Subcutaneous abdominal adipose tissue (tissue), 5 donors: ENCODE measurements around the gene SKAP1.

Experiments
- H3K27ac ChIP-seq: one replicate; pipeline ENCODE4 v1.7.0; 2013; ENCODE audit warnings: low read depth, mild to moderate bottlenecking, inconsistent platforms, low read length, moderate library complexity
- H3K27me3 ChIP-seq, 5 donors: one replicate each; pipeline ENCODE4 v1.7.0; 2013; ENCODE audit warnings: low read length in 5 of 5, inconsistent platforms in 1 of 5; ENCODE audit not compliant: control insufficient read depth in 5 of 5, insufficient read depth in 4 of 5
- H3K36me3 ChIP-seq, 5 donors: one replicate each; pipeline ENCODE4 v1.7.0; 2013; ENCODE audit warnings: low read length in 5 of 5; ENCODE audit not compliant: control insufficient read depth in 5 of 5, insufficient read depth in 5 of 5
- H3K4me1 ChIP-seq, 5 donors: one replicate each; pipeline ENCODE4 v1.7.0; 2013; ENCODE audit warnings: low read length in 5 of 5, mild to moderate bottlenecking in 3 of 5, moderate library complexity in 1 of 5; ENCODE audit not compliant: control insufficient read depth in 5 of 5, insufficient read depth in 5 of 5
- H3K4me3 ChIP-seq, 5 donors: one replicate each; pipeline ENCODE4 v1.7.0; 2013; ENCODE audit warnings: low read length in 5 of 5, low read depth in 1 of 5
- H3K9ac ChIP-seq, 5 donors: one replicate each; pipeline ENCODE4 v1.7.0; 2013; ENCODE audit warnings: low read length in 5 of 5, mild to moderate bottlenecking in 4 of 5, moderate library complexity in 3 of 5
- H3K9me3 ChIP-seq, 5 donors: one replicate each; pipeline ENCODE4 v1.7.0; 2013; ENCODE audit warnings: low read length in 5 of 5; ENCODE audit not compliant: control insufficient read depth in 5 of 5
- donor health status: healthy.
- donor health status: healthy.
- donor health status: healthy.
- donor health status: healthy.
- donor health status: healthy.

Gene SKAP1

DNA sequence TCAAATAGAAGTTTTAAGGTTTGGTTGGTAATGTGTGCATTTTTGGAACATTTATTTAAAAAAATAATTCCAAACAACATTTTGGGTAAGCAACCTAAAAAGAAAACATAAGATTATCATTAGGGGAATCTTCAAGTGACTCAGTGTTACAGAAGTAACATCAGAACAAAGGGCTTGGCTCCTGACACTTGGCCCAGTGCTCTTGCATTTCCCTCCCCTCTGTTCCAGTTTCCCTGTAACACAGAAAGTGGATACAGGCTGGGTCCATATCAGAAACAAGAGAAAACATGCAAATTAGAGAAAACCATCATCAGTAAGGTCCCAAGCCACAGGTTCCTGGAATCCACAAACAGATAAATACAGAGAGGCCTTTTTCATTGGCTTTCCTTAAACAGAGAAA is 40.1 kb downstream of the SKAP1 start:
- H3K9me3 ChIP-seq: no peaks in the 10 kb centered on the region
- no peaks in the 10 kb centered on the region for H3K27me3 ChIP-seq
- H3K36me3 ChIP-seq: no peaks in the 10 kb centered on the region
- H3K4me1 ChIP-seq: peaks cover 0 to 13% (median 7%) of the 10 kb centered on the region in 5 donors
- peak overlapping the region; percentile 13 for H3K27ac ChIP-seq
- peak overlapping the region in 1 of 5 donors; percentile 1 for H3K9ac ChIP-seq
- no peak overlapping the region for H3K4me3 ChIP-seq

DNA sequence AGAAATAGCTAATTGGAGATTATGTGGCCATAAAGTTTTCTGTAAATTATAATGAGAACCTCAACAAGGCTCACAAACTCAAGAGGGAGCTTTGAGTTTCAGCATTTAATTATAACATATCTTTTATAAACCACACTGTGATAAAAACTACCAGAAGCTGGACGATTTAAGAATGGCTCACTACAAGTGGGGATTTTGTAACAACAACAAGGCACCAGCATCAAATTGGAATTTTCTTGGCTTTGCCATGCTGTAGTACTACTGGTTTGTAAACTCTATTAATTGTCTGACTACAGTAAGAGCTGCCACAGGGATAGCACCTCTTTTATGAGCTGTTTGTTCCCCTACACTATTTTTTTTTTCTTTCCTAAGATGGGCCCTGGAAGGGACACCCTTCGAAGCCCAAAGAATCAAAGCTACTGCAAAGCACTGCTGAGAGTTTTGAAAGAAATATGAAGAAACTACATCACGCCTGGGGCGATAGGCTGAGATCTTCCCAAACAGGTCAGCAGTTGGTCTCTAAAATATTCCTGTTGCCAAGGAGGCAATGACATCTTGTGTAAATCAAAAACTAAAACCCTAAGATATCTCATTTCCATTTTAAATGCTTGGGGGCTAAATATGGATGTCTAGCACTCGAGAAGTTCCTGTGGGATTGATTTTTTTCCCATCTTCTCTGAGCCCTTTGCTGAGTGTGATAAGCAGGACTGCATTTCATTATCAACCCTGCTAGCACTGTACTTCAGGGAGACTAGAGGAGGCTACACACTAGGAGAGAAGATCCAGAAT is 40.9 kb downstream of the SKAP1 start:
- Histone ChIP-seq H3K9me3 (no peaks in the 10 kb centered on the region), H3K27me3 (no peaks in the 10 kb centered on the region), H3K4me3 (no peak overlapping the region), H3K27ac (no peak overlapping the region), H3K9ac (no peak overlapping the region), H3K4me1 (peaks cover 0 to 13% (median 7%) of the 10 kb centered on the region in 5 donors), H3K36me3 (no peaks in the 10 kb centered on the region)

DNA sequence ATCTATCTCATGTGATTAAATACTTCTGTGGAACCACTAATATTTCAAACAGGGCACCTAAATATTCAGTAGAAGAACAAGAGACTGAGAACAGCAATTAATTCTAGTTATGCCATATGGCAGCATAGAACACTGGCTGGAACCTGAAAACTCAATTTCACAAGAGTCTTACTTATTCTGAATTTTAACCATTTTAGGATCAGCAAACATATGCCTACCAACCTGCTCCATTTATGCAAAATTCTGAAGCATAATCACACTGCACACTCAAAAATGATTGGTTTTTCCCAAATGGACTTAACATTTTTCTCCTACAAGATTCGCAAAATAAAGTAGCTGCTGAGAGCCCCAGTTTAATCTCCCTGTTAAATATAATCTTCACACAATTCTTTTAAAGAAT is 43.2 kb downstream of the SKAP1 start:
- Histone ChIP-seq H3K9ac (no peak overlapping the region), H3K9me3 (no peaks in the 10 kb centered on the region), H3K4me3 (no peak overlapping the region), H3K27ac (no peak overlapping the region), H3K27me3 (peaks cover 0 to 3% (median 0%) of the 10 kb centered on the region in 5 donors), H3K36me3 (no peaks in the 10 kb centered on the region), H3K4me1 (peaks cover 0 to 10% (median 7%) of the 10 kb centered on the region in 5 donors)

DNA sequence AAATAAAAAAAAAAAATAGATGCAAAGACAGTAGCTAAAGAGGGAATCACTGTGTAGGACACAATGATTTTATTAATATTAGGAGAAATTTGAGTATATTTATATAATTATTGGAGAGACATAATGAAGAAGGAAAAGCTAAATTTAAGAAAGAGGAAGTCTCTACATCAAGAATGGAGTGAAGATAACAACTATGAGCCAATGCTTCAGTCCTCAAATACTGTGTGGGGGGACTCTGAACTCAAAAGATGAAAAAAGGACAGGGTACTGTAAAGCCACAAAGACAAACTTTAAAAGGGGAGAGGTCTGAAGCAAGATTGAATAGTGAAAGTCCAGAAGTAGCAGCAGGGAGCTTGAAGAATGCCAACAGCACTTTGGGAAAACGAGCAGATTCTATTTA is 44.7 kb downstream of the SKAP1 start:
- Histone ChIP-seq H3K27me3 (peaks cover 0 to 11% (median 0%) of the 10 kb centered on the region in 5 donors), H3K27ac (no peak overlapping the region), H3K9me3 (no peaks in the 10 kb centered on the region), H3K4me1 (peaks cover 0 to 10% (median 6%) of the 10 kb centered on the region in 5 donors), H3K36me3 (no peaks in the 10 kb centered on the region), H3K4me3 (no peak overlapping the region), H3K9ac (no peak overlapping the region)

DNA sequence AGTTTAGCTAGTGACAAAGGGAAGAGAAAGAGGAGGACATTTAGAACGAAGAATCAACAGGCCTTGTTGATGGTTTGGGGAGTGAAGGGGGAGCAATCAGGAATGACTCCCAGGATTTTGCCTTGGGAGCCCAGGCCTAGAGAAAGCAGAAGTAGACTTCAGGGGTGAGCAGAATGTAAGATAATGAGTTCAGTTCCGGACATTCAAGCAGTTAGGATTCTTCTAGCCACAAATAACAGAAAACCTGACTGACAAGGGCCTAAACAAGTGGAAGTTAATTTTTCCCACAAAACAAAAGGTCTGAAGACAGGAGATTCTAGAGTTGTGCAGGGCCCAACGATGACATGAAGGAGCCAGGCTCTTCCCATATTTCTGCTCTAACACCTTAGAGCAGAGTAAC is 45.9 kb downstream of the SKAP1 start:
- Histone ChIP-seq H3K27ac (no peak overlapping the region), H3K9me3 (no peaks in the 10 kb centered on the region), H3K4me3 (no peak overlapping the region), H3K36me3 (no peaks in the 10 kb centered on the region), H3K4me1 (peaks cover 0 to under 1% (median 0%) of the 10 kb centered on the region in 5 donors), H3K9ac (no peak overlapping the region), H3K27me3 (peaks cover 0 to 11% (median 0%) of the 10 kb centered on the region in 5 donors)

DNA sequence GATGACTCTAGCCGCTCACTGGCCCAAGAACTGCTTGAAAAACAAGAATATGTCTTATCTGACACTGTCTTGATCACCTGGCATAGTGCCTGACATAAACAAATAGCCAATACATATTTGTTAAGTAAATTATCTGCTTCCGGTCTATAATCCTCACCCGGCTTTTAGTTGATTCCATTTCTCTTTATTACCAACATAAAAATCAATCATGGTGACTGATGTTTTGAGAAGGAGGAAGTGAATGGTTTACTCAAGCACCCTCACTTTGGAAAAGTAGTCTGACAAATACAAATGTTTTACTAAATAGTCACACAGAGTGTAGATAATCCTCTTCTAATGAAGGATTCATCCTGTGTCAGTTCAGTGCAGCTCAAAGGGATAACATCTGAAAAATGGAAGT is 47.0 kb downstream of the SKAP1 start:
- Histone ChIP-seq H3K4me3 (no peak overlapping the region), H3K27me3 (peaks cover 0 to 16% (median 4%) of the 10 kb centered on the region in 5 donors)

DNA sequence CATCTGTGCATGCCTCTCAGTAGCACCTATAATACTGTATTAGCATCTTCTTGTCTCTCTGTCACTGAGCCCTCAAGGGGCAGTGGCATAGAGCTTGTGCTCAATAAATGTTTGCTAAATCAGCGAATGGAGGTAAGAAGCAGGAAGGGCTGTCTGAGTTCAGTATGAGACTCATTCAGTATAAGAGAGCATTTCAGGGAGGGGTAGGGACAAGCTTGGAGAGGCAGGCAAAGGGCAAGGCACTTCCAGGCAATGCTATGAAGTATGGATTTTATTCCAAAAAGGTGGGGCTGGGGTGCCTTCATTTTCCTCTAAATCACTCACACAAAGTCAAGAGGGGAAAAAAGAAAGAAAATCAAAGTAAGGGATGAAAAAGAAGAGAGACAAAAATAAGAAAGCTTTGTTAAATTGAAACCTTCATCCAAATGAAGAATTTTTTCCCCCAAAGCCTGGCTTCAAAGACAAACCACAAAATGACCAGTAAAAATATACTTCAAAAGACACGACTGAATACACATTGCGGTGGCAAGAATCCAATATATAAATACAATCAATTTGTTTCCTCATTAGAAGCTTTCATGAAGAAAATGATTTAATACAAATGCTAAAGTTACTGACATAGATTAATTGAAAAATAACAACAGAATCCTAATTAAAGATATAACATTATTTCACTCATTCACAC is 51.2 kb downstream of the SKAP1 start:
- H3K4me1 ChIP-seq: no peaks in the 10 kb centered on the region
- H3K27me3 ChIP-seq: peaks cover 0 to 16% (median 4%) of the 10 kb centered on the region in 5 donors
- no peaks in the 10 kb centered on the region for H3K36me3 ChIP-seq
- no peak overlapping the region for H3K27ac ChIP-seq
- no peaks in the 10 kb centered on the region for H3K9me3 ChIP-seq
- no peak overlapping the region for H3K4me3 ChIP-seq
- no peak overlapping the region for H3K9ac ChIP-seq

More for the DNA sequence above, 47.0 kb downstream of the SKAP1 start:
- H3K27ac ChIP-seq: no peak overlapping the region
- H3K9me3 ChIP-seq: no peaks in the 10 kb centered on the region
- no peaks in the 10 kb centered on the region for H3K4me1 ChIP-seq
- no peak overlapping the region for H3K9ac ChIP-seq
- no peaks in the 10 kb centered on the region for H3K36me3 ChIP-seq

DNA sequence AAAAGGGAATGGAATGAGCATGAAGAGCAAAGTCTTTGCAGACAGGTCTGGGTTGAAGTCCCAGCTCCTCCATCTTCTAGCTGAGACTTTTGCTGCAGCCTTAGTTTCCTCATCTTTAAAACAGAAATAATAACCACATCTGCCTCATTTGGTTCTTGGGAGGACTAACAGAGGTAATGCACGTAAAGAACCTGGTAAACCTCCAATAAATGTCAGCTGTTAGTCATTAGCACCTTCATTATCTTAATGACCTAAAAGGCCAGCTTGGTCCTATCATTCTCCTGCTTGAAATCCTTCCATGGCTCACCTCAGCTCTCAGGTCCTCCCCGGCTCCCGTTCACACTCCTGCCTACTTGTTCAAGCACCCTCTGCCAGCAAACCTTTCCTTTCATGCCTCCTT is 51.8 kb downstream of the SKAP1 start:
- Histone ChIP-seq H3K9me3 (no peaks in the 10 kb centered on the region), H3K9ac (no peak overlapping the region), H3K36me3 (no peaks in the 10 kb centered on the region), H3K4me1 (no peaks in the 10 kb centered on the region), H3K4me3 (no peak overlapping the region), H3K27ac (no peak overlapping the region), H3K27me3 (peaks cover 0 to 16% (median 4%) of the 10 kb centered on the region in 5 donors)

DNA sequence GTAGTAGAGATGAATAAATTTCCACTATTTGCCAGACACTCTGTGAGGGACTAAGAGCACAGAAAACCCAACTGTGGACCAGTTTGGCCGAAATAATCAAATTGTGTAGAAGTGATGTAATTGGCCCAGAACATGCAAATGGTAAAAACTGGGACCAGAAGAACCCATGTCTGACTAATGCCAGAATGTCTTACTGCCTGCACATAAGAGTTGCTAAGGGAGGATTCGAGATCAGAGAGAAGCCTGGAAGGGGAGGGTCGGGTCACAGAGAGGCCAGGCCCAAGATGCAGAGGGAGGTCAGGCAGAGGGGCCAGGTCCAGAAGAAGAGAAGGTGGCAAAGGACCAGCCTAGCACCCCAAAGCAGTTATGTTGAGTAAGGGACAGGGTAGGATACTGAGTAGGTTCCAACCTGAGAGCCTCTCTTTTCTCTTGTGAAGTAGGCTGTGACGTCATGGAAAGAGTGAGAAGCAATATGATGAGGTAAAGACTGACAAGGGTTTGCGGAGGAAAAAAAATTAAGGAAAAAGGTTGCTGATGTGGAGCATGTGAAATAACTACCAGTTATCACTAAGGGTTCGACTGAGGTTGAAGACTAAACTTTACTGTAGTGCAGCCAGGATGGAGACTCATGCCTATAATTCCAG is 53.2 kb downstream of the SKAP1 start:
- H3K27me3 ChIP-seq: peaks cover 0 to 13% (median 4%) of the 10 kb centered on the region in 5 donors
- H3K9me3 ChIP-seq: no peaks in the 10 kb centered on the region
- no peak overlapping the region for H3K4me3 ChIP-seq
- H3K27ac ChIP-seq: no peak overlapping the region
- no peaks in the 10 kb centered on the region for H3K36me3 ChIP-seq
- H3K9ac ChIP-seq: no peak overlapping the region
- H3K4me1 ChIP-seq: no peaks in the 10 kb centered on the region

DNA sequence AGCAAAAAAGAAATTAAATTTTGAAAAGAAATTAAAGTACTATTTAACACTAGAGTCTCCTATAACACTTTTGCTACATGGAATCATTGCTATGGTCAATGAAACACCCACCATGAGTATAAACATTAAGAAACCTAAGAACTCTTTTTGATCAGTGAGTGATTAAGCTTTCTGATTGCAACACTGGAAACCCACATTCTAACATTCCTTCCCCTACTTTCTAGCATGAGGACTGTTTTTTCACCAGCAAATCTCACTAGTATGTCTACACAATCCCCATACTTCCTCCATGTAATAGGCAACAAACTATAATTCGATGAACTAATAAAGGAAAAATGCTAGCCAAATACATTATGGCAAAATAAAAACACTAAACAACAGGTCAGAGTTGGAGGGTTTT is 54.7 kb downstream of the SKAP1 start:
- no peak overlapping the region for H3K4me3 ChIP-seq
- no peaks in the 10 kb centered on the region for H3K4me1 ChIP-seq
- no peak overlapping the region for H3K9ac ChIP-seq
- peaks cover 0 to 5% (median 3%) of the 10 kb centered on the region in 5 donors for H3K27me3 ChIP-seq
- no peak overlapping the region for H3K27ac ChIP-seq
- no peaks in the 10 kb centered on the region for H3K36me3 ChIP-seq
- H3K9me3 ChIP-seq: no peaks in the 10 kb centered on the region
